Left ventricle myocardium superior (tissue), 1 donor: ENCODE data around the gene U2AF1L4. TPM values are rescaled to one million over a fixed set of nuclear protein-coding genes. Genes with fewer than 3 reads are reported as not detected.
"Not testable (repeated sequence)": the region's sequence is repeated elsewhere in the genome, so short reads cannot be mapped to it uniquely, and the experiment has no call there.

ENCODE experiments used
- ATAC-seq: fragments of 200-7000 bp; cut with Tn5 transposase; one replicate; pipeline ENCODE4 v1.9.1; 2020; ENCODE audit warnings: mild to moderate bottlenecking, moderate library complexity
- DNase-seq: peaks from one replicate; pipeline ENCODE4 v3.0.0-alpha.2; 2020
- intact Hi-C: fragments of 100-400 bp; cut with micrococcal nuclease; formaldehyde crosslinking; loops from one replicate; pipeline ENCODE4 v1.11.0; 2022
- total RNA-seq: library from RNA; stranded (reverse); fragmentation: NEBNext Ultra II Directional; extraction: Animal tissue kit (Norgen Biotek cat#: 25700); gene quantifications from one replicate; pipeline ENCODE4 v1.2.1, GENCODE V29; 2021
- donor health status: DM: no; HTN: yes; CAD: no; lungs with severe emphysema.

U2AF1L4 gene
- total RNA-seq, 1 donor from 2014 or later = 18.4 TPM

GRCh38 chr19:35782589-35782988, 37.4 kb upstream of the U2AF1L4 start:
- DNase-seq (no peak), ATAC-seq (no peak)
- intact Hi-C loops = no loop called here

GRCh38 chr19:35781650-35782049, 36.4 kb upstream of the U2AF1L4 start:
- no peak for DNase-seq
- intact Hi-C loops = no loop called here
- no peak for ATAC-seq

- ATAC-seq = no peak
- DNase-seq = no peak
- intact Hi-C loops = no loop called here
Measured at GRCh38 chr19:35780717-35781116, 35.5 kb upstream of the U2AF1L4 start.

GRCh38 chr19:35780058-35780457, 34.8 kb upstream of the U2AF1L4 start:
- intact Hi-C loops = no loop called here
- no peak for ATAC-seq
- no peak for DNase-seq

- intact Hi-C loops = no loop called here
- DNase-seq (no peak), ATAC-seq (no peak)
Measured at GRCh38 chr19:35779033-35779432, 33.8 kb upstream of the U2AF1L4 start.

- no peak for ATAC-seq
- intact Hi-C loops = no loop called here
- no peak for DNase-seq
Measured at GRCh38 chr19:35777961-35778360, 32.7 kb upstream of the U2AF1L4 start.

GRCh38 chr19:35777086-35777841, 32.0 kb upstream of the U2AF1L4 start:
- ATAC-seq = no peak
- intact Hi-C loops = no loop called here
- DNase-seq = no peak

- no peak for DNase-seq
- intact Hi-C loops = no loop called here
- no peak for ATAC-seq
Measured at GRCh38 chr19:35776102-35776788, 31.0 kb upstream of the U2AF1L4 start.

GRCh38 chr19:35775298-35776101, 30.3 kb upstream of the U2AF1L4 start, which contains the start of gene ARHGAP33:
Gene ARHGAP33 (plus strand): TSS chr19:35775564. CDS start chr19:35775659, 95 bp downstream.
- peak; percentile 100 for DNase-seq
- peak; percentile 99 for ATAC-seq
- intact Hi-C loops = no loop called here

- no peak for DNase-seq
- ATAC-seq = peak; percentile 11
- intact Hi-C loops = no loop called here
Measured at GRCh38 chr19:35775046-35775297, 29.8 kb upstream of the U2AF1L4 start.

- intact Hi-C loops = no loop called here
- no peak for DNase-seq
- no peak for ATAC-seq
Measured at GRCh38 chr19:35774274-35775045, 29.2 kb upstream of the U2AF1L4 start.

GRCh38 chr19:35773020-35773806, 28.0 kb upstream of the U2AF1L4 start:
- DNase-seq = no peak
- intact Hi-C loops = no loop called here
- no peak for ATAC-seq

GRCh38 chr19:35772362-35772761, 27.1 kb upstream of the U2AF1L4 start:
- ATAC-seq, DNase-seq, intact Hi-C loops: not testable (repeated sequence)

- DNase-seq (no peak), ATAC-seq (no peak)
- intact Hi-C loops = no loop called here
Measured at GRCh38 chr19:35768082-35768421, 22.8 kb upstream of the U2AF1L4 start.

GRCh38 chr19:35767288-35768081, 22.3 kb upstream of the U2AF1L4 start:
- ATAC-seq (peak; percentile 70), DNase-seq (no peak)
- intact Hi-C loops = no loop called here

- intact Hi-C loops = no loop called here
- no peak for ATAC-seq
- no peak for DNase-seq
Measured at GRCh38 chr19:35766571-35767104, 21.4 kb upstream of the U2AF1L4 start.

GRCh38 chr19:35764432-35765315, 19.5 kb upstream of the U2AF1L4 start:
- DNase-seq (no peak), ATAC-seq (no peak)
- intact Hi-C loops = no loop called here
